Activated naive CD8-positive, alpha-beta T cell treated with anti-CD3 and anti-CD28 coated beads, Interleukin-2, amount 50 U/mL, for 24 hours (primary cell): ENCODE results near the gene MRC2.

ENCODE experiments used
- ATAC-seq: fragments of 150-1000 bp; cut with Tn5 transposase; one replicate; pipeline ENCODE4 v1.10.0; 2021
- DNase-seq: peaks from one replicate; pipeline ENCODE4 v3.0.0; 2021
- H3K27ac Mint-ChIP-seq: one replicate; pipeline ENCODE4 v1.8.0; 2021; ENCODE audit warnings: mild to moderate bottlenecking, mixed read lengths
- H3K27me3 Mint-ChIP-seq: one replicate; pipeline ENCODE4 v1.8.0; 2021; ENCODE audit warnings: mixed read lengths
- H3K36me3 Mint-ChIP-seq: one replicate; pipeline ENCODE4 v1.8.0; 2021; ENCODE audit warnings: low read depth, mixed read lengths
- H3K4me1 Mint-ChIP-seq: one replicate; pipeline ENCODE4 v1.8.0; 2021; ENCODE audit warnings: mixed read lengths
- H3K4me3 Mint-ChIP-seq: one replicate; pipeline ENCODE4 v1.8.0; 2021; ENCODE audit warnings: mild to moderate bottlenecking, moderate library complexity, mixed read lengths
- H3K9me3 Mint-ChIP-seq: one replicate; pipeline ENCODE4 v1.8.0; 2021; ENCODE audit warnings: mixed read lengths

MRC2 gene

DNA sequence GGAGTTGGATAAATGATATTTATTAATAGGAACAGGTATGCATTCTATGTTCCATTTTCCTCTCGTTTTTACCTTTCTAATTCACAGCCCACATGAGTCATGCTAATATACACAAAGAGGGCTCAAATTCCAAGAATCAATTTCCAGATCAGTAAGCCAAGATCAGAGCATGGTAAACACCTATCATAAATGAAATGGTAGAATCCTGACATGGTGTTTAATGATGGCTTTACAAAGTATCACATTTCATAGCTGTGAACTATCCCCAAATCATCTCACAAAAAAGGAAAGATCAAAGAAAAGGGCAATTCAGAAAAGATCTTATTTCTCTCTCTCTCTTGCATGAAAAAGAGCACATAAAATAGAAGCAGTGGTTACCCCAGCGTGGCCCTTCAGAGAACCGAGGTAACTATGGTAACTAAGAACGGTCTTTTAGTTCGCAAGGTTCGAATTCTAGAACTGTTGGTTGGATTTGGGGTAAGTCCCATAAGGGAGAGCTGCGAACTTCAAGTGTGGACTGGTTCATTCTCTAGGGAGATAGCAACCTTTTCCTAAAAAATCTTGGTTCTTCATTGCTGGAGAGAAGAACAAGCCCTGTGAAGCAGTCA, 107.7 kb downstream of the MRC2 start:
- Mint-ChIP-seq H3K4me3 (no peak overlapping the region), H3K27me3 (peaks cover 20% of the 10 kb centered on the region), H3K9me3 (no peaks in the 10 kb centered on the region), H3K4me1 (peaks cover 16% of the 10 kb centered on the region), H3K27ac (no peak overlapping the region), H3K36me3 (no peaks in the 10 kb centered on the region)
- ATAC-seq, result no peak
- no peak for DNase-seq

DNA sequence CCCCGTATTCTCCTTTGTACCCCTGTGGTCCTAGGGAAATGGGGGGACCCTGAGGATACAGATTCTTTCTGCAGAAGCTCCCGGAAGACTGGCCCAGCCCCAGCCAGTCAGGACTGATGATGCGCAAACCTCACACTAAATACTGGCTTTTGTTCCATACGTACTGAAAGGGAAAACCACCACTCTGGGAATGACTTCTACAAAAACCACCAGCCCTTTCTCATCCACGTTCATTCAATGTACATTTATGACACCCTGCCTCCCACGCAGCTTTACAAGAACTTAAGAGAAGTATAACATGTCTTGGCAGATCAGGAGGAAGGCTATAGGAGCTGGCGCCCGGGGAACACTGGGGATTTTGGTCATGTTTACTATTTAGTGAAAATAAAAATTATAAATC, 110.0 kb downstream of the MRC2 start:
- Mint-ChIP-seq H3K4me3 (no peak overlapping the region), H3K4me1 (peaks cover 16% of the 10 kb centered on the region), H3K9me3 (no peaks in the 10 kb centered on the region), H3K27ac (no peak overlapping the region), H3K27me3 (peaks cover 8% of the 10 kb centered on the region), H3K36me3 (no peaks in the 10 kb centered on the region)
- ATAC-seq, result peak; percentile 76
- DNase-seq, result peak; percentile 25

DNA sequence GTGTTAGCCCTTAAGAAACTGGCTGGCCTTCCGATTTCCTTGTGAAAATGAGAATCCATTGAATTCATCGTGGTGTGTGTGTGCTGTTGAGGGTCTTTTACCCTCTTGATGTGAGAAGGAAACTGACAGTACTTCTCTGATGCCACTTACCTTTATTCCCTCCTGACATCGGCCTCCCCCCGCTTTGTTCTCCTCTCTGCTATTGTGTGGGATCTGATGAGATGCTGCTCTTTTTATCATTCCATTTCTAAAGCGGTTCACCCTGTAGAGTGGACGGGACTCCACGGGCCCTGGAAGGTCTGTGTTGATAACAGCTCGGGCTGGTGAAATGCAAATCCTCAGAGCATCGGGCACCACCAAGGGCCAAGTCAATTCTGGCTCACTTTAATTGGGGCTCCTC, 110.8 kb downstream of the MRC2 start:
- no peak overlapping the region for H3K27ac Mint-ChIP-seq
- peaks cover 8% of the 10 kb centered on the region for H3K27me3 Mint-ChIP-seq
- no peak overlapping the region for H3K4me3 Mint-ChIP-seq
- H3K4me1 Mint-ChIP-seq, result peaks cover 16% of the 10 kb centered on the region
- no peaks in the 10 kb centered on the region for H3K36me3 Mint-ChIP-seq
- ATAC-seq (no peak), DNase-seq (no peak)
- no peaks in the 10 kb centered on the region for H3K9me3 Mint-ChIP-seq

DNA sequence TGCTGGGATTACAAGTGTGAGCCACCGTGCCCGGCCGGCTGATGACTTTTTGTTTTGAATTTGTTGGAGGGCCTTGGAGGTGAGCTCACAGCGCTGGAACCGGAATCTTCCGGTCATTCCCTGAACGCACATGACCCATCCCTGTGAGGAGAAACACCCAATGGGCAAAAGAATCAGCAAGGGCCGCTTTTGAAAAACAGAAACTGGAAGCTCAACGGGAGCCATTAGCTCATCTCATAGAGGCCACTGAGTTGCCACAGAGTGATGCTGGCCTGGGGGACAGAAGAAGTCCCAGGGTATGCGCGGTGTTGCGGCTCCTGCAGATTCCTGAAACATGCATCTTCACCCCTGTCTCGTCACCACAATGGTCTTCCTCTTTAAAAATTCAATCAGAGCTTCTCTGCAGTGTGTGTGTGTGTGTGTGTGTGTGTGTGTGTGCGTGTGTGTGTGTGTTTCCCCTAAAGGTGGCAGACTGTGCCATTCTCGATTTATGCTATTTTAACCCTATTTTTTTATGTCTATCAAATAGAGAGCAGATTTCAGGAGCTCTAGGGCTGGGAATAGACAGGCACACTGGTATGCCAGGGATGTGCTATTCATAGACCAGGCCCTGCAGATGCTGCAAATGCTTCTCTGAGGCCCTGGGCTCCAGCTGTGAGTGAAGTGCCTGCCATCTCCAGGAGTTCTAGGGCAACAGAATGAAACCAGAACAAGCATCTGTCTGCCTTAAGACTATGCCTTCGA, 112.3 kb downstream of the MRC2 start:
- Mint-ChIP-seq H3K27me3 (peaks cover 10% of the 10 kb centered on the region), H3K27ac (no peak overlapping the region), H3K9me3 (no peaks in the 10 kb centered on the region), H3K4me3 (no peak overlapping the region), H3K4me1 (peaks cover 16% of the 10 kb centered on the region), H3K36me3 (no peaks in the 10 kb centered on the region)
- DNase-seq, result no peak
- no peak for ATAC-seq

DNA sequence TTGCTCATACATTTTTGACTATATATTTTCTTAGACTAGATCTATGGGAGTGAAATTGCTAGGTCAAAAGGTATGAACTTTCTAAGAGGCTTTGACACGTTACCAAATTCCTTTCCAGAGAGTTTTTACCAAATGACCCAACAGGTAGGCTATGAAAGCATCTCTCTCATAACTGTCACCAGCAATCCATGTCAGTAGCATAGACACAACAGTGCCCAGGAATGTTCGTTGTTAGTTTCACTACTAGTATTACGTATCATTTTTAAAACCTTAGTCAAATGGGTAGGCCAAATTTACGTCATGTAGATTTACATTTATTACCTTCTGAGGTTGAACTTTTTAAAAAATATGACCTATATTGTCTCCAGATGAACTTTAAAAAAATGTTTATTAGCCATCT, 113.8 kb downstream of the MRC2 start:
- H3K36me3 Mint-ChIP-seq, result no peaks in the 10 kb centered on the region
- DNase-seq, result no peak

More for the DNA sequence above, 113.8 kb downstream of the MRC2 start:
- Mint-ChIP-seq H3K4me1 (peaks cover 14% of the 10 kb centered on the region), H3K9me3 (no peaks in the 10 kb centered on the region), H3K4me3 (no peak overlapping the region), H3K27ac (no peak overlapping the region), H3K27me3 (peaks cover 11% of the 10 kb centered on the region)
- no peak for ATAC-seq
